RWPE2 (cell line): ENCODE data around the gene STK4.

ENCODE experiments used
- ATAC-seq: fragments of 200-7000 bp; cut with Tn5 transposase; 3 replicates; pipeline ENCODE4 v1.9.1; 2021; ENCODE audit warnings: low read depth
- DNase-seq: peaks from one replicate; pipeline ENCODE4 v3.0.0-alpha.2; 2020; ENCODE audit warnings: low spot score
- H3K27ac ChIP-seq: fragments of 450-650 bp; 2 replicates; pipeline ENCODE4 v1.5.1; 2017; ENCODE audit warnings: mild to moderate bottlenecking; ENCODE audit not compliant: poor library complexity, severe bottlenecking
- H3K27me3 ChIP-seq: fragments of 250-450 bp; sonication (Bioruptor Pico); 2 replicates; pipeline ENCODE4 v1.5.1; 2021; ENCODE audit warnings: mild to moderate bottlenecking, moderate library complexity; ENCODE audit not compliant: insufficient read depth, poor library complexity, severe bottlenecking
- H3K36me3 ChIP-seq: fragments of 250-450 bp; sonication (Bioruptor Pico); 2 replicates; pipeline ENCODE4 v1.5.1; 2020; ENCODE audit warnings: low read depth, mild to moderate bottlenecking, moderate library complexity
- H3K4me1 ChIP-seq: fragments of 250-450 bp; sonication (Bioruptor Pico); 2 replicates; pipeline ENCODE4 v1.5.1; 2021; ENCODE audit warnings: mild to moderate bottlenecking, moderate library complexity; ENCODE audit not compliant: insufficient read depth, poor library complexity, severe bottlenecking
- H3K4me3 ChIP-seq: fragments of 250-450 bp; sonication (Bioruptor Pico); 2 replicates; pipeline ENCODE4 v1.5.1; 2021; ENCODE audit warnings: mild to moderate bottlenecking, moderate library complexity; ENCODE audit not compliant: severe bottlenecking
- H3K9me3 ChIP-seq: fragments of 250-450 bp; sonication (Bioruptor Pico); 2 replicates; pipeline ENCODE4 v1.5.1; 2021; ENCODE audit warnings: mild to moderate bottlenecking, moderate library complexity; ENCODE audit not compliant: severe bottlenecking
- TF ChIP-seq, protein P1 (sequence below): fragments of 450-650 bp; IDR thresholded peaks from one replicate; pipeline ENCODE4 v1.5.1; 2017; ENCODE audit warnings: mild to moderate bottlenecking, moderate library complexity; ENCODE audit not compliant: poor library complexity, severe bottlenecking

The STK4 gene

DNA sequence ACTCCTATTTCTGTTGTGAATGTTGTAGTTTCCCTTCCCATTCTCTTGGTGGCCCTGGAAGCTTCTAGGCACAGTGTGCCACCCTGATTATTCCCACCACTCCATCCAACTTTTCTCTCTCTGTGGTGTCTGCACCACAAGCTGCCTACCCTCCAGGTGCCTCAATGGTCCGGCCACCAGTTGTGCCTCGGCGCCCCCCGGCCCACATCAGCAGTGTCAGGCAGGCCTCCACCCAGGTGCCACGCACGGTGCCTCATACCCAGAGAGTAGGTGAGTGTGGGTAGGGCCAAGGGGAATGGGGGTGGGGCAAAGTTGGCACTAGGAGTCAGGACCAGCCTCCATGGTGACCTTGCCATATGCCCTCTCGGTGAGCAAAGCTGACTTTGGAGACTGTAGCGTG lies 33.4 kb upstream of the STK4 start:
- Histone ChIP-seq H3K27ac (no peak overlapping the region), H3K9me3 (no peaks in the 10 kb centered on the region), H3K4me1 (no peaks in the 10 kb centered on the region), H3K4me3 (no peak overlapping the region), H3K27me3 (no peaks in the 10 kb centered on the region), H3K36me3 (peaks cover 77% of the 10 kb centered on the region)
- DNase-seq (no peak), ATAC-seq (no peak)
- TF ChIP-seq, protein P1, sequence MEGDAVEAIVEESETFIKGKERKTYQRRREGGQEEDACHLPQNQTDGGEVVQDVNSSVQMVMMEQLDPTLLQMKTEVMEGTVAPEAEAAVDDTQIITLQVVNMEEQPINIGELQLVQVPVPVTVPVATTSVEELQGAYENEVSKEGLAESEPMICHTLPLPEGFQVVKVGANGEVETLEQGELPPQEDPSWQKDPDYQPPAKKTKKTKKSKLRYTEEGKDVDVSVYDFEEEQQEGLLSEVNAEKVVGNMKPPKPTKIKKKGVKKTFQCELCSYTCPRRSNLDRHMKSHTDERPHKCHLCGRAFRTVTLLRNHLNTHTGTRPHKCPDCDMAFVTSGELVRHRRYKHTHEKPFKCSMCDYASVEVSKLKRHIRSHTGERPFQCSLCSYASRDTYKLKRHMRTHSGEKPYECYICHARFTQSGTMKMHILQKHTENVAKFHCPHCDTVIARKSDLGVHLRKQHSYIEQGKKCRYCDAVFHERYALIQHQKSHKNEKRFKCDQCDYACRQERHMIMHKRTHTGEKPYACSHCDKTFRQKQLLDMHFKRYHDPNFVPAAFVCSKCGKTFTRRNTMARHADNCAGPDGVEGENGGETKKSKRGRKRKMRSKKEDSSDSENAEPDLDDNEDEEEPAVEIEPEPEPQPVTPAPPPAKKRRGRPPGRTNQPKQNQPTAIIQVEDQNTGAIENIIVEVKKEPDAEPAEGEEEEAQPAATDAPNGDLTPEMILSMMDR = no peak

DNA sequence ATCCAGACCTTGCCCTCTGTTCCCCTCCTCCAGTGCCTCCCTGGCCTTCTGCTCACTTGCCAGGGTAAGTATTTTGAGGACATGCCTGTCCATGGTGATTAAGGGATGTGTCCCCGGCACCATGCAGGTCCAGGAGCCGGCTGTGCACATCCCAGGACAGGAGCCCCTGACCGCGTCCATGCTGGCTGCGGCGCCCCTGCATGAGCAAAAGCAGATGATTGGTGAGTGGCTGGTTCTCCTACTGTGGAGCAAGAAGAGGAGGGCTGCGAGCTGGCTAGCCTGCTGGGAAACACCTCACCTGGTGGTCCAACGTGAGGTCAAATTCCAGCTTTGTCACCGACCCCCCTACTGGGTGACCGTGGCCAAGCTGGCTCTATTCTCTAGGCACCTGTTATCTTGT lies 29.8 kb upstream of the STK4 start:
- Histone ChIP-seq H3K27me3 (no peaks in the 10 kb centered on the region), H3K4me1 (no peaks in the 10 kb centered on the region), H3K36me3 (peaks cover 84% of the 10 kb centered on the region), H3K9me3 (no peaks in the 10 kb centered on the region), H3K27ac (no peak overlapping the region), H3K4me3 (no peak overlapping the region)
- ATAC-seq = no peak
- no peak for DNase-seq
- TF ChIP-seq, protein P1 = no peak

GRCh38 chr20:44938637-44939036 lies 27.7 kb upstream of the STK4 start:
- peaks cover 90% of the 10 kb centered on the region for H3K36me3 ChIP-seq
- no peak overlapping the region for H3K27ac ChIP-seq
- ATAC-seq (0 out of 3 replicates have a peak, but pooled peaks have one; percentile 6), DNase-seq (no peak)
- no peaks in the 10 kb centered on the region for H3K27me3 ChIP-seq
- no peak overlapping the region for H3K4me3 ChIP-seq
- TF ChIP-seq, protein P1 = no peak
- H3K4me1 ChIP-seq = no peaks in the 10 kb centered on the region
- no peaks in the 10 kb centered on the region for H3K9me3 ChIP-seq

- Histone ChIP-seq H3K36me3 (peaks cover 93% of the 10 kb centered on the region), H3K4me3 (no peak overlapping the region), H3K27me3 (no peaks in the 10 kb centered on the region), H3K27ac (no peak overlapping the region), H3K4me1 (no peaks in the 10 kb centered on the region), H3K9me3 (no peaks in the 10 kb centered on the region)
- DNase-seq = no peak
- TF ChIP-seq, protein P1 = no peak
- peak; percentile 11; the same call in 2 of the 3 replicates for ATAC-seq
Measured at GRCh38 chr20:44941120-44941691, 25.1 kb upstream of the STK4 start.

- Histone ChIP-seq H3K4me1 (no peaks in the 10 kb centered on the region), H3K27ac (no peak overlapping the region), H3K27me3 (no peaks in the 10 kb centered on the region), H3K36me3 (peaks cover 93% of the 10 kb centered on the region), H3K9me3 (no peaks in the 10 kb centered on the region), H3K4me3 (no peak overlapping the region)
- TF ChIP-seq, protein P1 = peak; percentile 37
- DNase-seq (no peak), ATAC-seq (peak; percentile 41)
Measured at GRCh38 chr20:44942264-44942973, 23.9 kb upstream of the STK4 start.
